HepG2 (cell line): ENCODE results near the gene DHX58. TPM values are rescaled to one million over a fixed set of nuclear protein-coding genes. Genes with fewer than 3 reads are reported as not detected.

Experiments used
- ARNT ChIP-seq: fragments of 450-650 bp; IDR thresholded peaks from 2 replicates; pipeline ENCODE4 v1.6.1; 2017
- FOXA1 ChIP-seq, 2 experiments: fragments of 450-650 bp in 1 of 2; sonication (generic) in 1 of 2; formaldehyde crosslinking in 1 of 2; IDR thresholded peaks; 2 replicates each; pipeline versions ENCODE4 v1.4.0 to v1.6.1; 2016 to 2020; ENCODE audit warnings: missing genetic modification reagents in 1 of 2
- FOXK1 ChIP-seq: sonication (generic); formaldehyde crosslinking; IDR thresholded peaks from 2 replicates; pipeline ENCODE4 v1.4.0; 2020; ENCODE audit warnings: low read depth, missing genetic modification reagents, borderline replicate concordance
- FOXO1 ChIP-seq: sonication (generic); formaldehyde crosslinking; IDR thresholded peaks from 2 replicates; pipeline ENCODE4 v1.4.0; 2020; ENCODE audit warnings: missing genetic modification reagents
- FUBP1 ChIP-seq: sonication (generic); formaldehyde crosslinking; IDR thresholded peaks from 2 replicates; pipeline ENCODE4 v1.5.1; 2020; ENCODE audit warnings: missing genetic modification reagents, mild to moderate bottlenecking, borderline replicate concordance
- HOXA5 ChIP-seq: sonication (generic); formaldehyde crosslinking; IDR thresholded peaks from 2 replicates; pipeline ENCODE4 v1.4.0; 2020; ENCODE audit warnings: missing genetic modification reagents
- HOXA9 ChIP-seq: sonication (generic); formaldehyde crosslinking; IDR thresholded peaks from 2 replicates; pipeline ENCODE4 v1.8.1; 2022; ENCODE audit warnings: missing genetic modification reagents, mild to moderate bottlenecking, moderate library complexity, borderline replicate concordance
- KDM2A ChIP-seq: sonication (generic); formaldehyde crosslinking; IDR thresholded peaks from 2 replicates; pipeline ENCODE4 v1.4.0; 2020; ENCODE audit warnings: low read depth, missing genetic modification reagents, borderline replicate concordance
- KDM3A ChIP-seq: IDR thresholded peaks from 2 replicates; pipeline ENCODE4 v1.6.1; 2018; ENCODE audit warnings: low read depth, missing compliant biosample characterization
- KMT2A ChIP-seq: sonication (generic); formaldehyde crosslinking; IDR thresholded peaks from 2 replicates; pipeline ENCODE4 v1.4.0; 2020; ENCODE audit warnings: missing genetic modification reagents
- NONO ChIP-seq, 2 experiments: fragments of 450-650 bp in 1 of 2; sonication (generic) in 1 of 2; formaldehyde crosslinking in 1 of 2; IDR thresholded peaks in 1 of 2; conservative IDR thresholded peaks in 1 of 2; 2 replicates each; pipeline versions ENCODE4 v1.6.1 to v1.8.0; 2017 to 2022; ENCODE audit warnings: mild to moderate bottlenecking in 1 of 2, missing genetic modification reagents in 1 of 2, moderate library complexity in 1 of 2
- SKI ChIP-seq: fragments of 450-650 bp; IDR thresholded peaks from one replicate; pipeline ENCODE4 v1.6.1; 2018; ENCODE audit warnings: mild to moderate bottlenecking; ENCODE audit not compliant: partially characterized antibody
- SOX13 ChIP-seq, 3 experiments: fragments of 450-650 bp in 1 of 3; sonication (generic) in 1 of 3; formaldehyde crosslinking in 1 of 3; IDR thresholded peaks in 2 of 3; conservative IDR thresholded peaks in 1 of 3; 2 replicates each; pipeline versions ENCODE4 v1.5.0 to v1.6.1; 2016 to 2020; ENCODE audit warnings: antibody characterized with exemption in 1 of 3, mild to moderate bottlenecking in 1 of 3, missing compliant biosample characterization in 1 of 3, missing genetic modification reagents in 1 of 3, moderate library complexity in 1 of 3
- TBX2 ChIP-seq: sonication (generic); formaldehyde crosslinking; IDR thresholded peaks from 2 replicates; pipeline ENCODE4 v1.5.0; 2020; ENCODE audit warnings: missing genetic modification reagents, mild to moderate bottlenecking, borderline replicate concordance
- TSC22D2 ChIP-seq: sonication (generic); formaldehyde crosslinking; IDR thresholded peaks from 2 replicates; pipeline ENCODE4 v1.5.1; 2020; ENCODE audit warnings: missing genetic modification reagents, mild to moderate bottlenecking, borderline replicate concordance
- ZEB1 ChIP-seq: IDR thresholded peaks from 2 replicates; pipeline ENCODE4 v1.6.1; 2012; ENCODE audit warnings: mild to moderate bottlenecking, low read depth, inconsistent platforms; ENCODE audit not compliant: insufficient replicate concordance
- ZNF451 ChIP-seq: sonication (generic); formaldehyde crosslinking; IDR thresholded peaks from 2 replicates; pipeline ENCODE4 v1.5.0; 2020; ENCODE audit warnings: mild to moderate bottlenecking, missing genetic modification reagents
- ZNF512 ChIP-seq: sonication (generic); formaldehyde crosslinking; IDR thresholded peaks from 2 replicates; pipeline ENCODE4 v1.4.0; 2020; ENCODE audit warnings: mild to moderate bottlenecking, missing genetic modification reagents
- ZNF550 ChIP-seq: sonication (generic); formaldehyde crosslinking; IDR thresholded peaks from 2 replicates; pipeline ENCODE4 v1.4.0; 2020; ENCODE audit warnings: mild to moderate bottlenecking, missing genetic modification reagents, borderline replicate concordance
- ZNF605 ChIP-seq: sonication (generic); formaldehyde crosslinking; IDR thresholded peaks from 2 replicates; pipeline ENCODE4 v1.8.0; 2022; ENCODE audit warnings: mild to moderate bottlenecking, missing genetic modification reagents
- ZNF615 ChIP-seq: sonication (generic); formaldehyde crosslinking; IDR thresholded peaks from 2 replicates; pipeline ENCODE4 v1.5.0; 2020; ENCODE audit warnings: mild to moderate bottlenecking, missing genetic modification reagents, borderline replicate concordance
- ZNF7 ChIP-seq: IDR thresholded peaks from 2 replicates; pipeline ENCODE4 v1.6.1; 2016; ENCODE audit warnings: missing biosample characterization, missing genetic modification reagents
- ZNF792 ChIP-seq: IDR thresholded peaks from 2 replicates; pipeline ENCODE4 v1.6.1; 2016
- polyA plus RNA-seq, 8 experiments: library from polyadenylated mRNA; depleted of rRNA in 3 of 8; stranded (reverse) in 7 of 8; unstranded in 1 of 8; fragments of >200 nt; fragmentation: Illumina TruSeq in 4 of 8; extraction: Trizol in 4 of 8; gene quantifications; 2 replicates each; pipeline versions ENCODE4 v1.2.1 to v1.2.3, GENCODE V29; 2011 to 2016; ENCODE audit warnings: low read depth in 4 of 8, missing spikeins in 1 of 8, mixed read lengths in 1 of 8; ENCODE audit not compliant: insufficient read depth in 1 of 8
- total RNA-seq, 5 experiments: library from RNA; depleted of rRNA; stranded (reverse); fragments of >200 nt; fragmentation: Illumina TruSeq; extraction: Trizol; gene quantifications; 2 replicates each; pipeline ENCODE4 v1.2.3, GENCODE V29; 2016; ENCODE audit warnings: low read depth in 1 of 5

Gene DHX58
- total and polyA plus RNA-seq, 2 of the 13 experiments (the other 11 are each of a cell fraction or from before 2014, with no cell fraction given): 6.7 to 7.8 TPM

GRCh38 chr17:42101513-42102292, 10.8 kb downstream of the DHX58 start (continued):
- TF ChIP-seq ZNF512 (CRISPR knock-in tag): no peak
- no peak; the same call in 1 of the 2 replicates for TF ChIP-seq FOXO1
- TF ChIP-seq ZNF451 (CRISPR knock-in tag): no peak
- 0 out of 2 replicates have a peak, but pooled peaks have one; percentile 48 for TF ChIP-seq TSC22D2
- peak; percentile 84 for TF ChIP-seq KDM2A (CRISPR knock-in tag)
- no peak for TF ChIP-seq SOX13 (IDR thresholded peaks at IDR 0.05)
- TF ChIP-seq SOX13 (CRISPR knock-in tag; conservative IDR thresholded peaks at IDR 0.05 in 1 of 2, IDR thresholded peaks at IDR 0.05 in 1 of 2): no peak
- TF ChIP-seq ZEB1: peak; percentile 25
- TF ChIP-seq SKI: no peak
- TF ChIP-seq ZNF792 (CRISPR knock-in tag): 0 out of 2 replicates have a peak, but pooled peaks have one; percentile 51
- TF ChIP-seq NONO (IDR thresholded peaks at IDR 0.05): no peak
- TF ChIP-seq NONO (CRISPR knock-in tag; conservative IDR thresholded peaks at IDR 0.05): no peak
- TF ChIP-seq FOXK1 (CRISPR knock-in tag): peak; percentile 34; the same call in 1 of the 2 replicates
- TF ChIP-seq KDM3A (CRISPR knock-in tag): 0 out of 2 replicates have a peak, but pooled peaks have one; percentile 30
- no peak for TF ChIP-seq ZNF605 (CRISPR knock-in tag)
- no peak for TF ChIP-seq ZNF615
- TF ChIP-seq FUBP1: no peak
- TF ChIP-seq ZNF550 (CRISPR knock-in tag): no peak
- TF ChIP-seq HOXA9 (CRISPR knock-in tag): no peak
- no peak for TF ChIP-seq KMT2A
- TF ChIP-seq ZNF7: no peak
- TF ChIP-seq FOXA1 (IDR thresholded peaks at IDR 0.05): no peak
- TF ChIP-seq FOXA1 (CRISPR knock-in tag; IDR thresholded peaks at IDR 0.05): no peak
- no peak for TF ChIP-seq TBX2 (CRISPR knock-in tag)
- no peak for TF ChIP-seq ARNT
- no peak for TF ChIP-seq HOXA5
